Fibroblast of lung (primary cell): ENCODE results near the gene RXFP1. TPM values are rescaled to one million over a fixed set of nuclear protein-coding genes. Genes with fewer than 3 reads are reported as not detected.

ENCODE experiments used
- DNase-seq, 2 donors: peaks; one replicate each; pipeline versions ENCODE4 v3.0.0 to v3.0.0-alpha.2; 2010; ENCODE audit warnings: low read depth in 2 of 2
- H2AFZ ChIP-seq: 2 replicates; pipeline ENCODE4 v1.5.1; 2012; ENCODE audit warnings: low read length, control low read depth, inconsistent platforms
- H3K27ac ChIP-seq: 2 replicates; pipeline ENCODE4 v1.5.1; 2011; ENCODE audit warnings: low read length, control low read depth; ENCODE audit not compliant: insufficient read depth
- H3K27me3 ChIP-seq: 2 replicates; pipeline ENCODE4 v1.5.1; 2011; ENCODE audit warnings: mild to moderate bottlenecking, low read length; ENCODE audit not compliant: control insufficient read depth, insufficient read depth
- H3K36me3 ChIP-seq: 2 replicates; pipeline ENCODE4 v1.5.1; 2011; ENCODE audit warnings: low read length; ENCODE audit not compliant: control insufficient read depth, insufficient read depth
- H3K4me1 ChIP-seq: 2 replicates; pipeline ENCODE4 v1.5.1; 2011; ENCODE audit warnings: low read length; ENCODE audit not compliant: control insufficient read depth, insufficient read depth; ENCODE audit errors: extremely low read depth
- H3K4me2 ChIP-seq: 2 replicates; pipeline ENCODE4 v1.5.1; 2011; ENCODE audit warnings: low read length, control low read depth; ENCODE audit not compliant: insufficient read depth; ENCODE audit errors: extremely low read depth
- H3K4me3 ChIP-seq, 4 experiments: fragments of 200-600 bp in 1 of 4; sonication (generic) in 1 of 4; replicated peaks in 1 of 4; 2 replicates each; pipeline ENCODE4 v1.5.1; 2011 to 2016; ENCODE audit warnings: low read length in 4 of 4, low read depth in 3 of 4, mild to moderate bottlenecking in 3 of 4, control low read depth in 2 of 4, inconsistent platforms in 1 of 4, mixed read lengths in 1 of 4; ENCODE audit not compliant: insufficient read depth in 1 of 4; ENCODE audit errors: control extremely low read depth in 1 of 4
- H3K79me2 ChIP-seq: 2 replicates; pipeline ENCODE4 v1.5.1; 2012; ENCODE audit warnings: mild to moderate bottlenecking, low read length, inconsistent platforms; ENCODE audit not compliant: control insufficient read depth, insufficient read depth
- H3K9ac ChIP-seq: 2 replicates; pipeline ENCODE4 v1.5.1; 2011; ENCODE audit warnings: mild to moderate bottlenecking, low read length, control low read depth; ENCODE audit not compliant: insufficient read depth
- H3K9me3 ChIP-seq: 2 replicates; pipeline ENCODE4 v1.5.1; 2012; ENCODE audit warnings: low read depth, low read length; ENCODE audit not compliant: control insufficient read depth, insufficient read depth
- H4K20me1 ChIP-seq: 2 replicates; pipeline ENCODE4 v1.5.1; 2011; ENCODE audit warnings: low read length; ENCODE audit not compliant: control insufficient read depth, insufficient read depth; ENCODE audit errors: extremely low read depth
- EZH2 ChIP-seq: IDR thresholded peaks from 2 replicates; pipeline ENCODE4 v1.5.1; 2012; ENCODE audit warnings: low read length, control low read depth, mild to moderate bottlenecking; ENCODE audit errors: missing control alignments
- polyA plus RNA-seq, 2 donors: library from polyadenylated mRNA; depleted of rRNA in 1 of 2; stranded (reverse) in 1 of 2; unstranded in 1 of 2; fragments of >200 nt; gene quantifications; 2 replicates each; pipeline ENCODE4 v1.2.1, GENCODE V29; 2011 to 2012; ENCODE audit warnings: missing spikeins in 1 of 2
- total RNA-seq: library from RNA; depleted of rRNA; stranded (reverse); fragments of >200 nt; gene quantifications from 2 replicates; pipeline ENCODE4 v1.2.1, GENCODE V29; 2014
- TF ChIP-seq, protein P1 (sequence below), 2 donors: IDR thresholded peaks in 1 of 2; conservative IDR thresholded peaks in 1 of 2; 1 replicate in 1 of 2; 2 replicates in 1 of 2; pipeline ENCODE4 v1.5.1; 2011 to 2012; ENCODE audit warnings: low read length in 2 of 2, control low read depth in 1 of 2, inconsistent platforms in 1 of 2, low read depth in 1 of 2, mild to moderate bottlenecking in 1 of 2

The RXFP1 gene
- total and polyA plus RNA-seq, 2 donors (not counting 1 experiment from before 2014, with no cell fraction given): 0.10 to 1.3 TPM

DNA sequence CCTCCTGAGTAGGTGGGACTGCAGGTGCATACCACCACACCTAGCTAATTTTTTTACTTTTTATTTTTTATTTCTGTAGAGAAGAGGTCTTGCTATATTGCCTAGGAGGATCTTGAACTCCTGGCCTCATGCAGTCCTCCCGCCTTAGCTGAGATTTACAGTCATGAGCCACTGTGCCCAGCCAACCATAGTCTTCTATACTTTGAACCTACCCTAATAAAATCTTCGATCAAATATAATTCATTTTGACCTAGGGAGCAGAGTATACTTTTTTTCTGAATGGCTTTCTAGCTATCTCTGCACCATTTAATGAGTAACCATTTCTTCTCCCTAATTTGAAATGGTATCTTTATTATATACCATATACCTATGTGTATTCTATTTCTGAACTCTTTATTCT lies 157.1 kb downstream of the RXFP1 start:
- no peaks in the 10 kb centered on the region for H3K36me3 ChIP-seq
- no peak overlapping the region for H3K27ac ChIP-seq
- H2AFZ ChIP-seq: no peak overlapping the region
- DNase-seq: no peak
- H3K4me3 ChIP-seq: no peak overlapping the region
- no peaks in the 10 kb centered on the region for H3K27me3 ChIP-seq
- H3K9ac ChIP-seq: no peak overlapping the region
- H3K79me2 ChIP-seq: no peaks in the 10 kb centered on the region
- H3K9me3 ChIP-seq: no peaks in the 10 kb centered on the region
- no peak overlapping the region for H3K4me2 ChIP-seq
- H4K20me1 ChIP-seq: no peaks in the 10 kb centered on the region
- H3K4me1 ChIP-seq: no peaks in the 10 kb centered on the region
- no peak for TF ChIP-seq EZH2
- TF ChIP-seq, protein P1, sequence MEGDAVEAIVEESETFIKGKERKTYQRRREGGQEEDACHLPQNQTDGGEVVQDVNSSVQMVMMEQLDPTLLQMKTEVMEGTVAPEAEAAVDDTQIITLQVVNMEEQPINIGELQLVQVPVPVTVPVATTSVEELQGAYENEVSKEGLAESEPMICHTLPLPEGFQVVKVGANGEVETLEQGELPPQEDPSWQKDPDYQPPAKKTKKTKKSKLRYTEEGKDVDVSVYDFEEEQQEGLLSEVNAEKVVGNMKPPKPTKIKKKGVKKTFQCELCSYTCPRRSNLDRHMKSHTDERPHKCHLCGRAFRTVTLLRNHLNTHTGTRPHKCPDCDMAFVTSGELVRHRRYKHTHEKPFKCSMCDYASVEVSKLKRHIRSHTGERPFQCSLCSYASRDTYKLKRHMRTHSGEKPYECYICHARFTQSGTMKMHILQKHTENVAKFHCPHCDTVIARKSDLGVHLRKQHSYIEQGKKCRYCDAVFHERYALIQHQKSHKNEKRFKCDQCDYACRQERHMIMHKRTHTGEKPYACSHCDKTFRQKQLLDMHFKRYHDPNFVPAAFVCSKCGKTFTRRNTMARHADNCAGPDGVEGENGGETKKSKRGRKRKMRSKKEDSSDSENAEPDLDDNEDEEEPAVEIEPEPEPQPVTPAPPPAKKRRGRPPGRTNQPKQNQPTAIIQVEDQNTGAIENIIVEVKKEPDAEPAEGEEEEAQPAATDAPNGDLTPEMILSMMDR (conservative IDR thresholded peaks at IDR 0.05 in 1 of 2, IDR thresholded peaks at IDR 0.05 in 1 of 2; ENCODE audit: low read depth in 1 of 2, low read length in 2 of 2): no peak

DNA sequence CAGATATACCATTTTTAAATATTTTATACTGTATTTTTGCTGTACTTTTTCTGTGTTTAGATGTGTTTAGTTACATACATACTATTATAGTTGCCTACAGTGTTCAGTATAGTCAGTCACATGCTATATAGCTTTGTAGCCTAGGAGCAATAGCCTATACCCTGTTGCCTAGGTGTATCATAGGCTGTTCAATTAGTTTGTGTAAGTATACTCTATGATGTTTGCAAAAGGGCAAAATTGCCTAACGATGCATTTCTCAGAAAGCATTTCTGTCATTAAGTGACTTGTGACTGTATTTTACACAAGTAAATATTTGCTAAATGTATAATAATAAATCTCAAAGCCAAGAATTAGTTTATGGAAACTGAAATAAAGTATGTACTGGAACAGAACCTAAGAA lies 159.9 kb downstream of the RXFP1 start:
- Histone ChIP-seq H3K9me3 (no peaks in the 10 kb centered on the region), H3K4me3 (no peak overlapping the region), H3K9ac (no peak overlapping the region), H3K79me2 (no peaks in the 10 kb centered on the region), H3K4me2 (no peak overlapping the region), H3K27me3 (no peaks in the 10 kb centered on the region), H2AFZ (no peak overlapping the region), H3K27ac (no peak overlapping the region), H4K20me1 (no peaks in the 10 kb centered on the region), H3K36me3 (no peaks in the 10 kb centered on the region), H3K4me1 (no peaks in the 10 kb centered on the region)
- TF ChIP-seq, protein P1 (conservative IDR thresholded peaks at IDR 0.05 in 1 of 2, IDR thresholded peaks at IDR 0.05 in 1 of 2; ENCODE audit: low read depth in 1 of 2, low read length in 2 of 2): no peak
- no peak for TF ChIP-seq EZH2
- no peak for DNase-seq

DNA sequence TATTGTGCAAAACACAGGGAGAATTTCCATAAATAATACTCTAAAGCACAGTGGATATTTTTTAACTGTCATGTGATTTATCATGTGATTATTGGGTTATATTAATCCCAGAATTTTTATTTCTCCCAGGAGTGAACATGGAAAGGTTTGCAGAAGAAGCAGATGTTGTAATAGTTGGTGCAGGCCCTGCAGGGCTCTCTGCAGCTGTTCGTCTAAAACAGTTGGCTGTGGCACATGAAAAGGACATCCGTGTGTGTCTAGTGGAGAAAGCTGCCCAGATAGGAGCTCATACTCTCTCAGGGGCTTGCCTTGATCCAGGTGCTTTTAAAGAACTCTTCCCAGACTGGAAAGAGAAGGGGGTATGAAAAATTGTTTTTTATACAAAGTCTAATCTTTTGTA lies 160.4 kb downstream of the RXFP1 start:
- Histone ChIP-seq H4K20me1 (no peaks in the 10 kb centered on the region), H3K27ac (no peak overlapping the region), H3K9me3 (no peaks in the 10 kb centered on the region), H3K9ac (no peak overlapping the region), H3K4me1 (no peaks in the 10 kb centered on the region), H3K27me3 (no peaks in the 10 kb centered on the region), H3K4me3 (no peak overlapping the region), H3K36me3 (no peaks in the 10 kb centered on the region), H3K79me2 (no peaks in the 10 kb centered on the region), H3K4me2 (no peak overlapping the region), H2AFZ (no peak overlapping the region)
- TF ChIP-seq EZH2: no peak
- TF ChIP-seq, protein P1 (conservative IDR thresholded peaks at IDR 0.05 in 1 of 2, IDR thresholded peaks at IDR 0.05 in 1 of 2; ENCODE audit: low read depth in 1 of 2, low read length in 2 of 2): no peak
- no peak for DNase-seq
